Activated CD4-positive, alpha-beta T cell treated with anti-CD3 and anti-CD28 coated beads, Interleukin-2, amount 50 U/mL, for 24 hours (primary cell): Measurements from ENCODE around the gene DNHD1.

Experiments used
- DNase-seq, 2 donors: peaks; one replicate each; pipeline ENCODE4 v3.0.0-alpha.2; 2020; ENCODE audit warnings: low read depth in 1 of 2, low spot score in 1 of 2

DNHD1 gene

DNA sequence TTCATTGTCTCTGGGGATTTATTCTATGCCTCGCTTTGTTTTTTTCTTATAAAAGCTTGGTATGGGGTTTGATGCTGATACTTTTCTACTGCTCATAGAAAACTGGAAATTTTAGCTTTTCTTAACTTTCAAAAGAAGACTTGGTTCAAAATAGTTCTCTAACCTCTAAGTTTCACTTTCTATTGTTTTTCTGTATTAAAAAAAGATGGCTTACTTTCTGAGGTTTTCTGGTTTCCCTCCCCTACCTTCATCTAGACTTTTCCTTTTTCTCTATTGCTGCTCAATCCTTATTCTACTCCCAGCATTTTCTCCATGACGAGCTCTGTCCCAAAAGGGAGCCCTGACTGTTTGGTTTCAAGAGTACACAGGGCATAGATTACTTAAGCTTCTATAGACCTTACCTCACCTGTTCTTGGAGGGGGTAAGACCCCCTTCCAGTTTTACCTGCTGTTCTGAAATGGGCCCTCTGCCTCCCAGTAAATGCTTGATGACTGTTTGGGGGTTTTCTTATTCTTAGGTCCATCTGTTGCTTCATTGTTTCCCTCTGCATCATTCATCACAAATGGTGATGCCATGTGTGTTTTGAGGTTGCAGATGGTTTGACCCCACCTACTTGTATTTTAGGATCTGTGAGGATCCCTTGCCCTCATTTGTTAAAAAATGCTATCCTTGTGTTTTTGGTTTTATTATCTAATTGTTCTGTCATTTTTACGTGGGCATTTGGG is 29.5 kb downstream of the DNHD1 start:
- no peak for DNase-seq

GRCh38 chr11:6529266-6529665 is 32.2 kb downstream of the DNHD1 start:
- no peak for DNase-seq

DNA sequence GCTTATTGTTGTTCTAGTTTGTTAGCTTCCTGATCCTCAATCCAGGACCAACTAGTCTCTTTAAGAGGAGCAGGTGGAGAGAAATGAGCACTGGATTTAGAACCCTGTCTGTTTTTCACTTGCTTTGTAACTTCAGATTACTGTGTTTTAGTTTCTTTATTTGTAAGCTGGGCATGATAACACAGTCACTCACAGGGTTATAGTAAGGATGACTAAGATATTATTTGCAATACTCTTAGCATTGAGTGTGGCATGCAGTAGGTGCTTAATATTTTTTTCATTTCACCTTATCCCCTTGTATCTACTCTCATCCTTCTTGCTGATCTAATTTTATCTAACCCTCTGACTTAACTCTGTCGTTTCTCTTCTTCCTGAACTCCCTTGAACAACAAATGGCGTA is 33.8 kb downstream of the DNHD1 start:
- no peak for DNase-seq

DNA sequence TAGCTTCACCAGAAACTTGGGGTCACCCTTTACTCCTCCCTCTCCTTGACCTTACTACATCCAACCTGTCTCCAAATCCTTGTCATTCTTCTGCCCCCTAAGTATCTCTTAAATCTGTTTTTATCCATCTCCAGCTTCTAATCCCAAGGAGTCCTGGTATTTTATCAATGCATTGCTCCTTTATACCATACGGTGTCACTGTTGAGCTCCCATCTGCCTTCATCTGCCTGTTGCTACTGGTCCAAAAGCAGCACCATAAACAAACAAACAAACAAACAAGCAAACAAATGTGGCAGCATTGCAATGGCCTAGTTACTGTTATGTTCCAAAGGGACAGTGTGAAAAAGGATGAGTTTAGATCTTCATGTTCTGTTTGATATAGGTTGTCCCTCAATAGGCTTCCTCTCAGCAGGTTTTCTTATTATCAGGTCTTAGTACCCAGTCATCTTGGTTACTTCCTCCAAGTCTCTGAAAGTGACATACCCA is 34.2 kb downstream of the DNHD1 start:
- no peak for DNase-seq

GRCh38 chr11:6538456-6538855 is 41.4 kb downstream of the DNHD1 start:
- no peak for DNase-seq

DNA sequence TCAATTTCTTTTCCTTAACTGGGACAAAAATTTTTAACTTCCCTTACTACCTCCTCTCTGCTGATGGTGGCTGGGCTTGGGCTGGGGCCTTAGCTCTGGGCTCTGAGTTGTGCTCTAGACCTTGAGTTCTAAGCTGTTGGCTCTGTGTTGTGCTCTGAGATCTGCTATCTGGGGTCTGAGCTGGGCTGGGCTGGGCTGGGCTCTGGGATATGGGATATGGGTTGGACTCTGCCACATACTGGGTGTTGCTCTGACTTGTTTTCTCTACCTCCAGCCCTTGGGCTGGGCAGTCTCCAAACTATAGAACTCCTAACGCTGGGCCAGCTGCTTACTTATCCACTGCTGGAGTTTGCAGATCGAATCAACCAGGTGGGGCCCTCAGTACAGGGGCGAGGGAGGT is 41.9 kb downstream of the DNHD1 start:
- DNase-seq: no peak

DNA sequence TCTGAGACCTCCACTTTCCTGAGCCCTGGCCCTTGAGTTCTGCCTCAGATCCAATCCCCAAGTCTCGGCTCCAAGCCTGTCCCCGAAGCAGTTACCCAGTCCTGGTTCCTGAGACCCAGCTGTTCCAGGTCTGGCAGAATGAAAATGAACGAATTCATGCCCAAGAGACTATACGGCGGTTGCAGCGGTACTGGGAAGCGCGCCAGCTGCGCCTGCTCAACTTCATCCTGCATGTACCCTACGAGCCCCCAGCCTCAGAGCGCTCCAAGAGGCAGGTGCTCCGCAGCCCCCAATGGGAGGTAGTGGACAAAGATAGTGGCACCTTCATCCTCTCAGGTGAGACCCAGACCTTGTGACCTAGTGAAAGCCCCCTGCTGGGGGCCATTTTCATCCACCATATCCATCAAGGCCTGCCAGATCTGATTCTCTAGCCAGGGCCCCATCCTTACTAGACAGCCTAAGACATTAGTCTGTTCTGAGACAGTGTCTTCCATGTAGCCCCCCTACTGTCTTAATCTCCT is 42.7 kb downstream of the DNHD1 start:
- DNase-seq: no peak

DNA sequence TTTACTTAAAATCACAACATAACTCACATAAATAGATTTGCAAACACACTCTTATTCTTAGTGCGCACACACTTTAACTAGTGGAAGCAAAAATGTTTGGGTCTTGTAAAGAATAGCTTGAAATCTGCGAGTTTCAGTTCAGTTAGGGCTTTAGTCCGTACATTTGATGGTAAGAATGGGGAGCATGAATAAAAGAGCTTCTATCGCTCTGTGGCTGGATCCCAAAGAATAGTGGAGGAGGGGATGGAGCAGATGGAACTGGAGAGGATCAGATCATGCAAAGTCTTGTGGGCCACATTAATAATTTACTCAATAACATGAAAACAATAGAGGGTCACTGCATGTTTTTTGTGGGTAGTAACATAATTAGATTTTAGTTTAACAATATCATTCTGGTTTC is 44.3 kb downstream of the DNHD1 start:
- no peak for DNase-seq

DNA sequence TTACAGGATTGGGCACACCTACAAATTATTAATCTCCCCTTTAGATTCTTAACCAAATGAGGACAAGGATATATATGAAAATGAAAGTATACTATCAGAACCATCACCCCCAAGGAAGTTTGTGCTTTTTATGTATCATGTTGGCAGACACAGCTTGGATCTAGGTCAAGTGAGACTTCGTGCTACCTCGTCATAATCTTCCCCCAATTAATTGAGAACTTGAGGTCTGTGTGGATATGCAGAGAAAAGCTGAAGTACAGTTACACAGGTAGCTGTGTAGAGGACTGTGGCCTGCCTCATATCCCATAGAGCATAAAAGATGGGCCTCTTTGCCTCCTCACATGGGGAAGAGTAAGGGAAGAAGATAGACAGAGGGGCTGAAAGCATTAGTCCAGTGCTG is 45.6 kb downstream of the DNHD1 start:
- no peak for DNase-seq

GRCh38 chr11:6544921-6545850 is 48.1 kb downstream of the DNHD1 start:
- no peak for DNase-seq

GRCh38 chr11:6545917-6546605 is 49.0 kb downstream of the DNHD1 start:
- DNase-seq: no peak

GRCh38 chr11:6546735-6547134 is 49.7 kb downstream of the DNHD1 start:
- no peak for DNase-seq

GRCh38 chr11:6547177-6547576 is 50.1 kb downstream of the DNHD1 start:
- DNase-seq: no peak

DNA sequence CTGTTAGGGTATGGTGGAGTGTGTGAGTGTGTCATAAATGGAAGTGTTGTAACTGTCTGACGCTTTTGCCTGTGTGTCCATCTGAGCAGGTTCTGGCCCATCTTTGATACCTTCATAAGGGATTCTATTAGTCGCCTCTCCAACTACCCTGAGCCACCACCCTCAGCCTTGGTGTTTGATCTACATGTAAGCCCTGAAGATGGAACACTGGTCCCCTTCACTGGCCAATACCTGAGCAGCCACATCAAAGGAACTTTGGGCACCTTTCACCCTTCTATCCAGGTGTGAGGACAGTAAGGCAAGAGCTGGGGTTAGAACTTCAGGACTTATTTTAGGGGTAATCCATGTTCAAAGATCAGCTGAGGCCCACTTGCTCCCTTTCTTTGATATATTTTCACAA is 51.0 kb downstream of the DNHD1 start:
- DNase-seq: no peak

DNA sequence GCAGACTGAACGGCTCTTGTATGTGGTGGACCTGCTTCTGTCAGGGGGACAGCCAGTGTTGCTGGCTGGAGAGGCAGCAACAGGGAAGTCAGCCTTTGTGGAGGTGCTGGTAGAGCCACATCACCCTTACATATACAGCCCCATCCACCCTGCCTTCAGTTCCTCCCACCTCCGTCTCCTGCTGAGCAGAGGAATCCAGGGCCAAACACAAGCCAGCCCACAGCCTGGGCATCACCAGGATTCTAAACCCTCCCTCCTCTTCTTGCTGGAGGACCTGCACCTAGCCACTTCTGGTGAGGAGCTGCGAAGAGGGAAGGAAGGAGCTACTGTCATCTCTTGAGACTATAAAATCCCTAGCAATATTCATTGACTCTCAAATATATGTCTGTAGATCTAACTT is 51.6 kb downstream of the DNHD1 start:
- DNase-seq: no peak

- no peak for DNase-seq
Observed at GRCh38 chr11:6553634-6554033, 56.6 kb downstream of the DNHD1 start.

- DNase-seq: no peak
Observed at GRCh38 chr11:6554828-6555706, 58.0 kb downstream of the DNHD1 start.

GRCh38 chr11:6556139-6556949 is 59.3 kb downstream of the DNHD1 start:
- no peak for DNase-seq

DNA sequence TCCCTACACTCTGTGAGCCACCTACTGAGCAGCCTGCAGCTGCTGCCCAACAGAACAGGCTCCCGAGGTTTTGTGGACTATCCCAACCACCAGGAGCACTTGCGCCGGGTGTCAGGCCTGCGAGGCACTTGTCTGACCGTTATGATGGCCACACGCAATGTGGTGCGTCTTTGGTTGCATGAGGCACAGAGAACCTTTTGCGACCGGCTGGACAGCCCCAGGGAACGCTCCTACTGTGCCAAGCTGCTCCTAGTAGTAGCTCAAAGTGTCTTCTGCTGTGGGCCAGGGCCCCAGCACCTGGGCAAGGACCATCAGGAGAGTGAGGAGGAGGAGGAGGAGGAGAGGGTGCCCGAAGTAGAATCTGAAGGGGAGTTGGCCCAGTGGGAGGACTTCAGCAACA is 60.0 kb downstream of the DNHD1 start:
- DNase-seq: no peak
